ENCODE results near the gene WDR41. TPM values are rescaled to one million over a fixed set of nuclear protein-coding genes. Genes with fewer than 3 reads are reported as not detected.

Gene WDR41
- total and polyA plus RNA-seq, 7 donors, result 14.3 to 65.6 (median 36.8) TPM

DNA sequence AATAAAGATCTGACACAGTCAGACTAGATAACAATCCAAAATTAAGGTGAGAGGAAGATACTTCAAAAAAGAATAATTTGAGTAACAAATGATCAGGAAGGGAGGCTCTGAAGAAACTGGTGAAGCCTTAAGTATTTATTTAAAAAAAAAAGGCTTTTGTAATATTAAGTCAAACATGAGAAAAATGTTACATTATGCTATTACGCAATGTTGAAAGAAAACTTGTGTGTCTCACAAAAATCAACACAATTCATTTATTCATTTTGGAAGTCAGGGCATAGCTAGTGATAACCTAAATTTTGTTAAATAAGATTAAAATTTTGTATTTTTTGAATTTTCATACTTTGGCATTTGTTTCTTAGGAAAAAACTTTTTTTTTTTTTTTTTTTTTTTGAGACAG lies 28.2 kb downstream of the WDR41 start:
- TF ChIP-seq POLR2A (IDR thresholded peaks at IDR 0.05) (no peak), CTCF (IDR thresholded peaks at IDR 0.05) (no peak), EP300 (IDR thresholded peaks at IDR 0.05) (no peak), POLR2AphosphoS5 (IDR thresholded peaks at IDR 0.05) (no peak)
- H3K27ac ChIP-seq, result no peak overlapping the region
- H3K4me1 ChIP-seq, result peaks cover 0 to 4% (median 1%) of the 10 kb centered on the region in 4 donors
- H3K9me3 ChIP-seq, result no peaks in the 10 kb centered on the region
- no peak for DNase-seq
- H3K4me3 ChIP-seq, result no peak overlapping the region
- H3K36me3 ChIP-seq, result peaks cover 0 to 10% (median 0%) of the 10 kb centered on the region in 4 donors
- WGBS, 2 donors, result 94 to 100% methylated on average over 1 of the region's 1 CpG
- intact Hi-C loops (cut with DNase I), result no loop called here
- no peaks in the 10 kb centered on the region for H3K27me3 ChIP-seq

GRCh38 chr5:77461287-77461686 lies 30.8 kb downstream of the WDR41 start:
- Histone ChIP-seq H3K4me3 (no peak overlapping the region), H3K27me3 (no peaks in the 10 kb centered on the region), H3K36me3 (peaks cover 0 to 15% (median 0%) of the 10 kb centered on the region in 4 donors), H3K4me1 (peaks cover 0 to 4% (median 1%) of the 10 kb centered on the region in 4 donors), H3K27ac (no peak overlapping the region), H3K9me3 (no peaks in the 10 kb centered on the region)
- DNase-seq, result no peak
- TF ChIP-seq POLR2A (IDR thresholded peaks at IDR 0.05) (no peak), POLR2AphosphoS5 (IDR thresholded peaks at IDR 0.05) (no peak), CTCF (IDR thresholded peaks at IDR 0.05) (no peak), EP300 (IDR thresholded peaks at IDR 0.05) (no peak)
- intact Hi-C loops (cut with DNase I), result no loop called here
- 94 to 97% methylated on average over 5 of the region's 5 CpGs for WGBS, 2 donors

DNA sequence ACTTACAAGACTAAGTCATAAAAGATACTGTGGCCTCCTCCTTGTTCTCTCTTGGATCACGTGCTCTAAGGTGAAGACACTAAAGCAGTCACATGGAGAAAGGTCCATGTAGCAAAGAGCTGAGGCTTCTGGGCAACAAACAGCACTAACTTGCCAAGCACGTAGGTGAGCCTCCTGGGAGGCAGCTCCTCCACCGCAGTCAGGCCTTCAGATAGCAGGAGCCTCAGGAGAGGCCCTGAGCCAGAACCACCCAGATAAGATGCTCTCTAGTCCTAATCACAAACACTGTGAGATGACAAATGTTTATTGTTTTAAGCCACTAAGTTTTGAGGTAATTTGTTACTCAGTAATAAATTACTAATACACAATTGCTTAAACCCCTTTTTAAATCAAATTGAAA lies 38.0 kb downstream of the WDR41 start:
- Histone ChIP-seq H3K9me3 (no peaks in the 10 kb centered on the region), H3K36me3 (peaks cover 0 to 26% (median 1%) of the 10 kb centered on the region in 4 donors), H3K27me3 (no peaks in the 10 kb centered on the region), H3K4me1 (no peaks in the 10 kb centered on the region), H3K27ac (no peak overlapping the region), H3K4me3 (no peak overlapping the region)
- WGBS, 2 donors, result 94 to 96% methylated on average over 3 of the region's 3 CpGs
- no peak for DNase-seq
- TF ChIP-seq POLR2AphosphoS5 (IDR thresholded peaks at IDR 0.05) (no peak), EP300 (IDR thresholded peaks at IDR 0.05) (no peak), POLR2A (IDR thresholded peaks at IDR 0.05) (no peak), CTCF (IDR thresholded peaks at IDR 0.05) (no peak)
- intact Hi-C loops (cut with DNase I), result no loop called here

- TF ChIP-seq CTCF (IDR thresholded peaks at IDR 0.05) (no peak), POLR2A (IDR thresholded peaks at IDR 0.05) (no peak), EP300 (IDR thresholded peaks at IDR 0.05) (no peak), POLR2AphosphoS5 (IDR thresholded peaks at IDR 0.05) (no peak)
These were observed 39.8 kb downstream of the WDR41 start for GRCh38 chr5:77452351-77452750.

GRCh38 chr5:77449981-77450380 lies 42.1 kb downstream of the WDR41 start:
- 87 to 88% methylated on average over 2 of the region's 2 CpGs for WGBS, 2 donors
- TF ChIP-seq POLR2AphosphoS5 (IDR thresholded peaks at IDR 0.05), result no peak
- TF ChIP-seq CTCF (IDR thresholded peaks at IDR 0.05), result no peak
- no peak for TF ChIP-seq EP300 (IDR thresholded peaks at IDR 0.05)
- TF ChIP-seq POLR2A (IDR thresholded peaks at IDR 0.05), result no peak
- H3K27ac ChIP-seq, result no peak overlapping the region

More at GRCh38 chr5:77452351-77452750, 39.8 kb downstream of the WDR41 start:
- no peak for DNase-seq
- Histone ChIP-seq H3K27me3 (no peaks in the 10 kb centered on the region), H3K4me3 (no peak overlapping the region), H3K36me3 (peaks cover 0 to 38% (median 8%) of the 10 kb centered on the region in 4 donors), H3K27ac (no peak overlapping the region), H3K9me3 (no peaks in the 10 kb centered on the region), H3K4me1 (no peaks in the 10 kb centered on the region)
- intact Hi-C loops (cut with DNase I), result no loop called here
- 94 to 100% methylated on average over 1 of the region's 1 CpG for WGBS, 2 donors

More at GRCh38 chr5:77449981-77450380, 42.1 kb downstream of the WDR41 start:
- Histone ChIP-seq H3K9me3 (no peaks in the 10 kb centered on the region), H3K4me1 (no peaks in the 10 kb centered on the region), H3K36me3 (peaks cover 0 to 44% (median 9%) of the 10 kb centered on the region in 4 donors), H3K4me3 (no peak overlapping the region), H3K27me3 (no peaks in the 10 kb centered on the region)
- DNase-seq, result no peak
- intact Hi-C loops (cut with DNase I), result no loop called here
